ENCODE results near the gene CHST4. TPM values are rescaled to one million over a fixed set of nuclear protein-coding genes. Genes with fewer than 3 reads are reported as not detected.

The CHST4 gene
- polyA plus RNA-seq, 1 donor from 2014 or later = not detected

- TF ChIP-seq RAD21 (conservative IDR thresholded peaks at IDR 0.05) (no peak), REST (IDR thresholded peaks at IDR 0.05; ENCODE audit: borderline replicate concordance) (no peak), SMC3 (conservative IDR thresholded peaks at IDR 0.05; ENCODE audit: poor library complexity) (no peak), POLR2AphosphoS5 (IDR thresholded peaks at IDR 0.05) (no peak), EZH2 (IDR thresholded peaks at IDR 0.05; ENCODE audit: borderline replicate concordance, insufficient read depth, low read length, poor library complexity, severe bottlenecking) (no peak), MXI1 (conservative IDR thresholded peaks at IDR 0.05; ENCODE audit: poor library complexity, severe bottlenecking) (no peak), EP300 (conservative IDR thresholded peaks at IDR 0.05; ENCODE audit: poor library complexity, severe bottlenecking) (no peak), TAF1 (IDR thresholded peaks at IDR 0.05; ENCODE audit: low read depth) (no peak)
- TF ChIP-seq, protein P1, sequence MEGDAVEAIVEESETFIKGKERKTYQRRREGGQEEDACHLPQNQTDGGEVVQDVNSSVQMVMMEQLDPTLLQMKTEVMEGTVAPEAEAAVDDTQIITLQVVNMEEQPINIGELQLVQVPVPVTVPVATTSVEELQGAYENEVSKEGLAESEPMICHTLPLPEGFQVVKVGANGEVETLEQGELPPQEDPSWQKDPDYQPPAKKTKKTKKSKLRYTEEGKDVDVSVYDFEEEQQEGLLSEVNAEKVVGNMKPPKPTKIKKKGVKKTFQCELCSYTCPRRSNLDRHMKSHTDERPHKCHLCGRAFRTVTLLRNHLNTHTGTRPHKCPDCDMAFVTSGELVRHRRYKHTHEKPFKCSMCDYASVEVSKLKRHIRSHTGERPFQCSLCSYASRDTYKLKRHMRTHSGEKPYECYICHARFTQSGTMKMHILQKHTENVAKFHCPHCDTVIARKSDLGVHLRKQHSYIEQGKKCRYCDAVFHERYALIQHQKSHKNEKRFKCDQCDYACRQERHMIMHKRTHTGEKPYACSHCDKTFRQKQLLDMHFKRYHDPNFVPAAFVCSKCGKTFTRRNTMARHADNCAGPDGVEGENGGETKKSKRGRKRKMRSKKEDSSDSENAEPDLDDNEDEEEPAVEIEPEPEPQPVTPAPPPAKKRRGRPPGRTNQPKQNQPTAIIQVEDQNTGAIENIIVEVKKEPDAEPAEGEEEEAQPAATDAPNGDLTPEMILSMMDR (IDR thresholded peaks at IDR 0.05; ENCODE audit: poor library complexity, severe bottlenecking) = no peak
- H3K27me3 ChIP-seq (ENCODE audit: insufficient read depth, low read depth, low read length) = no peaks in the 10 kb centered on the region
- no peaks in the 10 kb centered on the region for H3K9me3 ChIP-seq (ENCODE audit: low read length)
- no peaks in the 10 kb centered on the region for H3K79me2 ChIP-seq (replicated peaks; ENCODE audit: insufficient read depth, low read length)
- no peak overlapping the region for H2AFZ ChIP-seq (ENCODE audit: low read depth, low read length)
- no peaks in the 10 kb centered on the region for H4K20me1 ChIP-seq (ENCODE audit: insufficient read depth)
- no peak overlapping the region for H3K9ac ChIP-seq (ENCODE audit: low read length)
- H3K4me3 ChIP-seq (ENCODE audit: low read length) = no peak overlapping the region
- no peaks in the 10 kb centered on the region for H3F3A ChIP-seq (ENCODE audit: insufficient read depth, low read length, poor library complexity, severe bottlenecking)
- H3K36me3 ChIP-seq (ENCODE audit: insufficient read depth, low read length) = no peaks in the 10 kb centered on the region
- no peak overlapping the region for H3K4me2 ChIP-seq (ENCODE audit: low read length)
- no peaks in the 10 kb centered on the region for H3K9me2 ChIP-seq (ENCODE audit: insufficient read depth, low read length)
- no peak overlapping the region for H3K27ac ChIP-seq (ENCODE audit: low read length)
Measured at GRCh38 chr16:71491054-71491453, 35.2 kb upstream of the CHST4 start.

GRCh38 chr16:71492786-71493185 lies 33.4 kb upstream of the CHST4 start:
- no peaks in the 10 kb centered on the region for H3F3A ChIP-seq (ENCODE audit: insufficient read depth, low read length, poor library complexity, severe bottlenecking)
- H3K4me2 ChIP-seq (ENCODE audit: low read length) = no peak overlapping the region
- H2AFZ ChIP-seq (ENCODE audit: low read depth, low read length) = no peak overlapping the region
- H3K4me3 ChIP-seq (ENCODE audit: low read length) = no peak overlapping the region
- no peaks in the 10 kb centered on the region for H3K36me3 ChIP-seq (ENCODE audit: insufficient read depth, low read length)
- no peaks in the 10 kb centered on the region for H3K9me3 ChIP-seq (ENCODE audit: low read length)
- H4K20me1 ChIP-seq (ENCODE audit: insufficient read depth) = no peaks in the 10 kb centered on the region
- H3K27me3 ChIP-seq (ENCODE audit: insufficient read depth, low read depth, low read length) = no peaks in the 10 kb centered on the region
- no peak overlapping the region for H3K9ac ChIP-seq (ENCODE audit: low read length)
- no peaks in the 10 kb centered on the region for H3K79me2 ChIP-seq (replicated peaks; ENCODE audit: insufficient read depth, low read length)
- TF ChIP-seq POLR2AphosphoS5 (IDR thresholded peaks at IDR 0.05) (no peak), MXI1 (conservative IDR thresholded peaks at IDR 0.05; ENCODE audit: poor library complexity, severe bottlenecking) (no peak), SMC3 (conservative IDR thresholded peaks at IDR 0.05; ENCODE audit: poor library complexity) (no peak), EZH2 (IDR thresholded peaks at IDR 0.05; ENCODE audit: borderline replicate concordance, insufficient read depth, low read length, poor library complexity, severe bottlenecking) (no peak), REST (IDR thresholded peaks at IDR 0.05; ENCODE audit: borderline replicate concordance) (no peak), EP300 (conservative IDR thresholded peaks at IDR 0.05; ENCODE audit: poor library complexity, severe bottlenecking) (no peak), TAF1 (IDR thresholded peaks at IDR 0.05; ENCODE audit: low read depth) (no peak), RAD21 (conservative IDR thresholded peaks at IDR 0.05) (no peak)
- TF ChIP-seq, protein P1 (IDR thresholded peaks at IDR 0.05; ENCODE audit: poor library complexity, severe bottlenecking) = no peak
- H3K9me2 ChIP-seq (ENCODE audit: insufficient read depth, low read length) = no peaks in the 10 kb centered on the region
- no peak overlapping the region for H3K27ac ChIP-seq (ENCODE audit: low read length)

Measured in neural cell (in vitro differentiated cells).